ENCODE measurements around the gene CDYL2. TPM values are rescaled to one million over a fixed set of nuclear protein-coding genes. Genes with fewer than 3 reads are reported as not detected.

Gene CDYL2
- total RNA-seq, 1 experiment from 2014 or later = 7.1 TPM

DNA sequence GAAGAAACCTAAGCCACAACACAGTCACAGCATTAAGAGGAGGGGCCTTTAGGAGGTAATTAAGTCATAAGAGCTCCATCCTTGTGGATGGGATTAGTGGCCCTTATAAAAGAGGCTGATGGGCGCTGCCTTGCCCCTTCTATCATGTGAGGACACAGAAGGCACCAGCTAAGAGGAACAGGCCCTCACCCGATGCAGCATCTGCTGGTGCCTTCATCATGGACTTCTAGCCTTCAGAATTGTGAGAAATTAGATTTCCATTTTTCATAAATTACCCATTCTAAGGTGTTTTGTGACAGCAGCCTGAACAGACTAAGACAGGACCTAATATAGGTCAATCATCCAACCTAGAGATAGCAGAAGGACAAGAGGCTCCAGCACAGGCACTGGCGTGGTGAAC lies 120.8 kb downstream of the CDYL2 start:
- intact Hi-C loops (cut with micrococcal nuclease) = no loop called here
- ChIA-PET CTCF (no interaction called here), POLR2A (no interaction called here)
- no peaks in the 10 kb centered on the region for H3K36me3 Mint-ChIP-seq (ENCODE audit: insufficient read depth, unreplicated experiment)
- TF ChIP-seq CTCF (IDR thresholded peaks at IDR 0.05; ENCODE audit: unreplicated experiment) = no peak
- H3K27me3 Mint-ChIP-seq (ENCODE audit: insufficient read depth, unreplicated experiment) = no peaks in the 10 kb centered on the region
- BruUV-seq (replicated peaks) = no TSS peak
- H3K9me3 Mint-ChIP-seq (ENCODE audit: unreplicated experiment) = no peaks in the 10 kb centered on the region
- H3K27ac Mint-ChIP-seq (ENCODE audit: low read depth, unreplicated experiment) = no peak overlapping the region
- no peak for DNase-seq (ENCODE audit: unreplicated experiment)
- H3K4me1 Mint-ChIP-seq (ENCODE audit: insufficient read depth, unreplicated experiment) = no peaks in the 10 kb centered on the region
- no peak overlapping the region for H3K4me3 Mint-ChIP-seq (ENCODE audit: unreplicated experiment)

DNA sequence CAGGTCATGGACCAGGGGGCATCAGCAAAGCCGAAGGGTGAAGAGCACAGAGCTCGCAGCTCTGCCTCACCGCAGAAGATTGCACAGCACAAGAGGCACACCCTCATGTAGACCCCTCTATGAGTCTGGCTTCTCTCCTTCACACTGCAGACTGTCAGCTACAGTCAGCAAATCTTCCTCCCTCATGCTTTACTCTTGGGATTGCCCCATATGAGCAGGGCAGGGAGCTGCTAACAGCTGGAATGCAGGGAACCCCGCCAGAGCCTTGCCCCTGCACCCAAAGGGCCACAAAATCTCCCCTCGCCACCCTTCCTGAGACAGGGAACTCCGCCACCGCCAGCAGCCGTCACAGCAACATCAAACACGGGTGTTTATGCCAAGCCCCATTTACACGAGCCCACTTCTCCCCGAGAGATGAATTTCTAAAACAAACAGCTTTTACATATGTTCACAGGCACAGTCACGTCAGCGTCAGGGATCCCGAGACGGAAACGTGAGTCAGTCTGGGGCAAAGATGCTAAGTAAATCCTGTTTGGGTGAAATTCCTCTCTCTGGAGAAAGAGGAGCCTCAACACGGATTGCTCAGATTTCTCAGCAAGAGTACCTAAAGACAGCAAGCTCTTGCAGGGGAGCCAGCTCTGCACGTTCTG lies 121.9 kb downstream of the CDYL2 start:
- intact Hi-C loops (cut with micrococcal nuclease) = no loop called here
- no peaks in the 10 kb centered on the region for H3K4me1 Mint-ChIP-seq (ENCODE audit: insufficient read depth, unreplicated experiment)
- H3K27me3 Mint-ChIP-seq (ENCODE audit: insufficient read depth, unreplicated experiment) = no peaks in the 10 kb centered on the region
- CTCF ChIA-PET = no interaction called here
- no peak for TF ChIP-seq CTCF (IDR thresholded peaks at IDR 0.05; ENCODE audit: unreplicated experiment)
- H3K36me3 Mint-ChIP-seq (ENCODE audit: insufficient read depth, unreplicated experiment) = no peaks in the 10 kb centered on the region
- H3K9me3 Mint-ChIP-seq (ENCODE audit: unreplicated experiment) = no peaks in the 10 kb centered on the region
- no peak for DNase-seq (ENCODE audit: unreplicated experiment)
- POLR2A ChIA-PET = interaction anchor here (0.7 kb wide), 1 partner anchor 1167 kb away, joined by 3 read pairs; no protein-coding TSS in a partner anchor
- no TSS peak for BruUV-seq (replicated peaks)
- H3K4me3 Mint-ChIP-seq (ENCODE audit: unreplicated experiment) = no peak overlapping the region
- no peak overlapping the region for H3K27ac Mint-ChIP-seq (ENCODE audit: low read depth, unreplicated experiment)

DNA sequence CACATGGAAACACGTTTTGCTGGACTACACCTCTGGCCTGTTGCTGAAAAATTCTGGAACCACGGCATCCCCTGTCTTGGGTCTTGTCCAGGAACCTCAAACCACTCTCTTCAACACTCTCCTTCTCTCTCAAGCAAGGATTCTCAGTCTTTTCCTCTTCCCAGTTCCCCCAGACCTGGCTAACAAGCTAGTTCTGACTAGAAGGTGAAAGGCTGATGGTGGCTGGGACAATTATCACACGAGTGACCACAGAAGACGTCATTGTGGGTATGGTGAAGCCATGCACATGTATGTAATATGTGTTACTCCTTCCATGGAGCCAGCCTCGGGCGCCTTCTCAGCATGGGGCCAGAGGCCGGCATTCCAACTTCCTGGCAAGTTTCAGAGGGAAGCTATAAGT lies 123.0 kb downstream of the CDYL2 start:
- Mint-ChIP-seq H3K4me3 (ENCODE audit: unreplicated experiment) (no peak overlapping the region), H3K9me3 (ENCODE audit: unreplicated experiment) (no peaks in the 10 kb centered on the region), H3K36me3 (ENCODE audit: insufficient read depth, unreplicated experiment) (no peaks in the 10 kb centered on the region), H3K27me3 (ENCODE audit: insufficient read depth, unreplicated experiment) (no peaks in the 10 kb centered on the region), H3K27ac (ENCODE audit: low read depth, unreplicated experiment) (no peak overlapping the region), H3K4me1 (ENCODE audit: insufficient read depth, unreplicated experiment) (no peaks in the 10 kb centered on the region)
- no peak for DNase-seq (ENCODE audit: unreplicated experiment)
- TF ChIP-seq CTCF (IDR thresholded peaks at IDR 0.05; ENCODE audit: unreplicated experiment) = no peak
- ChIA-PET CTCF (no interaction called here), POLR2A (no interaction called here)
- BruUV-seq (replicated peaks) = no TSS peak
- intact Hi-C loops (cut with micrococcal nuclease) = no loop called here

DNA sequence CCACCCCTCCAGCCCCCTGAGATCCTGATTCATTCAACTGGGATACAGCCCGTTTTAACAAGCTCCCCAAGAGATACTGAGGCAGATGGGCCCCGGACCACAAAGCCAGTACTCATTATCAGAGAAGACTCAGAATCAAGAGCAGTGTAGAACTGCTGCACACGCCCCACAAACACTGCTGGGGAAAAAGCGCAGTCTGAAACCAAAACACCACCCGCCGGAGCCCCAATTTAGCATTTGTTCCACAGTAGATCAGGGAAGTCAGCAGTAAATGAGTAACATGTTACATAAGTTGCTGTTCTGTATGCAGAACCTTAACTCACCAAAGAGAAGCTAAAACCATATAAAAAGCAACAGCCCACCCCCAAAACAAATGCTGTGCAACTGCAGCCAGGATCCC lies 123.6 kb downstream of the CDYL2 start:
- H3K4me1 Mint-ChIP-seq (ENCODE audit: insufficient read depth, unreplicated experiment) = no peaks in the 10 kb centered on the region
- H3K36me3 Mint-ChIP-seq (ENCODE audit: insufficient read depth, unreplicated experiment) = no peaks in the 10 kb centered on the region
- no peak for TF ChIP-seq CTCF (IDR thresholded peaks at IDR 0.05; ENCODE audit: unreplicated experiment)
- no peaks in the 10 kb centered on the region for H3K27me3 Mint-ChIP-seq (ENCODE audit: insufficient read depth, unreplicated experiment)
- H3K9me3 Mint-ChIP-seq (ENCODE audit: unreplicated experiment) = no peaks in the 10 kb centered on the region
- ChIA-PET POLR2A (no interaction called here), CTCF (no interaction called here)
- no TSS peak for BruUV-seq (replicated peaks)
- DNase-seq (ENCODE audit: unreplicated experiment) = no peak
- intact Hi-C loops (cut with micrococcal nuclease) = no loop called here
- no peak overlapping the region for H3K27ac Mint-ChIP-seq (ENCODE audit: low read depth, unreplicated experiment)
- no peak overlapping the region for H3K4me3 Mint-ChIP-seq (ENCODE audit: unreplicated experiment)

All from MCF 10A (cell line).